ENCODE data around the gene CYB561A3.

DNA sequence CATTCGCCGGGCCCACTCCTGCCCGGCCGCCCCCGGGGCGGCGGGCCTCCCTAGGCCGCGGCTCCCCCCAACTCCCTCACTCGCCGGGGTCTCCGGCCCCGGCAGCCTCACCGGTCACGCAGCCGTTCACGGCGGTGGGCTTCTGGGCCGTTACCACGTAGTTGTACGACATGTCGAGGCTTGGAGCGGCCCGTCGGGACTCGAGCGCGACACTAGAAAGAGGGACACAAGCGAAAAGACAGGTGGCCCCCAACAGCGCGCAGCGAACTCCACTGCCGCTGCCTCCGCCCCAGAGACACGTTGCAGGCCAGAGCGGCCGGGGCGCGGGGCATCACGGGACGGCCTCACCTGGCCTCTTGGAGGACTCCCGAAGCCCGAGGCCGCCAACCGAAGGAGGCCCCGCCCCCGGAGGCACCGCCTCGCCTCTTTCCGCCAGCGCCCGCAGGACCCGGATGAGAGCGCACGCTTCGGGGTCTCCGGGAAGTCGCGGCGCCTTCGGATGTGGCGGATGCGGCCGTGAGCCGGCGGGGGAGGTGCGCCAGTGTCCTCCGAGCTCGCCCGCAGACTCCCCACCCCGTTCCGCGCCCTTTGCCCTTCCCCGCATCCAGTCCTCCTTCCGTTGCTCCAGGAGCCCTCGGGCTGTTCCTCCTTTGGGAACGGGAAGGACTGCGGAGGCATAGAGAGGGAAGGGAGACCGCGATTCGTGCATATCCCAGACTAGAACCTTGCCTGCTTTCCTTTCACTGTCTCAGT is 28.7 kb downstream of the CYB561A3 start, which contains the start of the genes DDB1 and TKFC:
- TF ChIP-seq, protein P1, sequence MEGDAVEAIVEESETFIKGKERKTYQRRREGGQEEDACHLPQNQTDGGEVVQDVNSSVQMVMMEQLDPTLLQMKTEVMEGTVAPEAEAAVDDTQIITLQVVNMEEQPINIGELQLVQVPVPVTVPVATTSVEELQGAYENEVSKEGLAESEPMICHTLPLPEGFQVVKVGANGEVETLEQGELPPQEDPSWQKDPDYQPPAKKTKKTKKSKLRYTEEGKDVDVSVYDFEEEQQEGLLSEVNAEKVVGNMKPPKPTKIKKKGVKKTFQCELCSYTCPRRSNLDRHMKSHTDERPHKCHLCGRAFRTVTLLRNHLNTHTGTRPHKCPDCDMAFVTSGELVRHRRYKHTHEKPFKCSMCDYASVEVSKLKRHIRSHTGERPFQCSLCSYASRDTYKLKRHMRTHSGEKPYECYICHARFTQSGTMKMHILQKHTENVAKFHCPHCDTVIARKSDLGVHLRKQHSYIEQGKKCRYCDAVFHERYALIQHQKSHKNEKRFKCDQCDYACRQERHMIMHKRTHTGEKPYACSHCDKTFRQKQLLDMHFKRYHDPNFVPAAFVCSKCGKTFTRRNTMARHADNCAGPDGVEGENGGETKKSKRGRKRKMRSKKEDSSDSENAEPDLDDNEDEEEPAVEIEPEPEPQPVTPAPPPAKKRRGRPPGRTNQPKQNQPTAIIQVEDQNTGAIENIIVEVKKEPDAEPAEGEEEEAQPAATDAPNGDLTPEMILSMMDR (IDR thresholded peaks at IDR 0.05) = peak in 1 of 6 experiments; percentile 23
- peak; percentile 63 to 88 for TF ChIP-seq POLR2A (IDR thresholded peaks at IDR 0.05)

All from Peyer's patch (tissue), 4 donors.